ENCODE data around the gene ANKRD16. TPM values are rescaled to one million over a fixed set of nuclear protein-coding genes. Genes with fewer than 3 reads are reported as not detected.

ANKRD16 gene
- total RNA-seq, 1 experiment from 2014 or later: 6.9 TPM

GRCh38 chr10:5843686-5844344, 45.9 kb downstream of the ANKRD16 start:
- BruUV-seq (replicated peaks): no TSS peak
- Histone ChIP-seq H3K9me3 (ENCODE audit: control insufficient read depth, insufficient read depth, low read depth, low read length) (no peaks in the 10 kb centered on the region), H3K27ac (ENCODE audit: low read length) (no peak overlapping the region), H3K4me3 (ENCODE audit: low read depth in 2 of 2, low read length in 2 of 2) (no peak overlapping the region), H3K27me3 (ENCODE audit: control insufficient read depth, insufficient read depth, low read length) (no peaks in the 10 kb centered on the region), H3K4me1 (ENCODE audit: control insufficient read depth, insufficient read depth, low read length) (0 out of 2 replicates have a peak, but pooled peaks cover 3% of the 10 kb centered on the region), H3K36me3 (ENCODE audit: control insufficient read depth, insufficient read depth, low read length) (no peaks in the 10 kb centered on the region)
- DNase-seq (ENCODE audit: low read depth, low spot score) (no peak), ATAC-seq (no peak)
- ChIA-PET POLR2A (no interaction called here), CTCF (interaction anchor here (0.7 kb wide), 1 partner anchor 207 kb away, joined by 5 read pairs; no protein-coding TSS in a partner anchor)
- intact Hi-C loops (cut with micrococcal nuclease; ENCODE audit: unreplicated experiment): no loop called here
- no peak for TF ChIP-seq CTCF (IDR thresholded peaks at IDR 0.05)
- TF ChIP-seq SIN3A (IDR thresholded peaks at IDR 0.05; ENCODE audit: borderline replicate concordance, insufficient read depth, low read depth, low read length): no peak
- TF ChIP-seq REST (IDR thresholded peaks at IDR 0.05; ENCODE audit: insufficient read depth in 1 of 2, low read depth in 2 of 2, low read length in 1 of 2): no peak
- TF ChIP-seq TCF7L2 (IDR thresholded peaks at IDR 0.05; ENCODE audit: low read depth, low read length): no peak
- TF ChIP-seq POLR2AphosphoS5 (IDR thresholded peaks at IDR 0.05; ENCODE audit: low read depth, low read length): no peak
- in situ Hi-C loops (cut with HindIII; ENCODE audit: low pct_unique_long_range_greater_than_20kb, low sequenced_read_pairs): no loop called here

- ChIA-PET CTCF (no interaction called here), POLR2A (no interaction called here)
- H3K9me3 ChIP-seq (ENCODE audit: control insufficient read depth, insufficient read depth, low read depth, low read length): no peaks in the 10 kb centered on the region
- no TSS peak for BruUV-seq (replicated peaks)
- 0 out of 2 replicates have a peak, but pooled peaks cover 3% of the 10 kb centered on the region for H3K4me1 ChIP-seq (ENCODE audit: control insufficient read depth, insufficient read depth, low read length)
- no peaks in the 10 kb centered on the region for H3K27me3 ChIP-seq (ENCODE audit: control insufficient read depth, insufficient read depth, low read length)
- in situ Hi-C loops (cut with HindIII; ENCODE audit: low pct_unique_long_range_greater_than_20kb, low sequenced_read_pairs) (no loop called here), intact Hi-C loops (cut with micrococcal nuclease; ENCODE audit: unreplicated experiment) (no loop called here)
- TF ChIP-seq SIN3A (IDR thresholded peaks at IDR 0.05; ENCODE audit: borderline replicate concordance, insufficient read depth, low read depth, low read length) (no peak), POLR2AphosphoS5 (IDR thresholded peaks at IDR 0.05; ENCODE audit: low read depth, low read length) (no peak), REST (IDR thresholded peaks at IDR 0.05; ENCODE audit: insufficient read depth in 1 of 2, low read depth in 2 of 2, low read length in 1 of 2) (no peak), TCF7L2 (IDR thresholded peaks at IDR 0.05; ENCODE audit: low read depth, low read length) (no peak), CTCF (IDR thresholded peaks at IDR 0.05) (no peak)
- H3K27ac ChIP-seq (ENCODE audit: low read length): no peak overlapping the region
- no peak overlapping the region for H3K4me3 ChIP-seq (ENCODE audit: low read depth in 2 of 2, low read length in 2 of 2)
- DNase-seq (ENCODE audit: low read depth, low spot score) (no peak), ATAC-seq (no peak)
- H3K36me3 ChIP-seq (ENCODE audit: control insufficient read depth, insufficient read depth, low read length): no peaks in the 10 kb centered on the region
These were observed 47.7 kb downstream of the ANKRD16 start for GRCh38 chr10:5841965-5842364.

Measured in Panc1 (cell line).